ENCODE measurements around the gene FSTL4. TPM values are rescaled to one million over a fixed set of nuclear protein-coding genes. Genes with fewer than 3 reads are reported as not detected.

The FSTL4 gene
- polyA plus RNA-seq, 4 donors, result 0.78 to 1.2 (median 0.99) TPM

DNA sequence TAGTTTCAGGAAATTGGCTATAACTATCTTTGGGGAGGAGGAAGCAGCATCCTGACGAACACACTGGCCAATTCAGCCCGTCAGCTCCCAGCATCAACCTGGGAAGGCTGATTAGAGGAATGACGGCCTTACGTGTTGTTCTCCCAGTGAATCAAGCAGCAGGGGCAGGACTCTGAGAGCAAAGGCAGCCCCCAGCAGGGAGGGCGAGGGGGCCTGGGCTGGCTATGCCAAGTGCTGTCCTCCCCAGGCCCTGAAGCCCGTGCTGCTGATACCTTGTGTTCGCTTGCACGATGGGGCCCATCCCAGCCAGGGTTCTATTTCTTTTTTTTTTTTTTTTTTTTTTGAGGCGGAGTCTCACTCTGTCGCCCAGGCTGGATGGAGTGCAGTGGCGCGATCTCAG, 254.1 kb downstream of the FSTL4 start:
- no peak for DNase-seq (ENCODE audit: low read depth in 4 of 4, low spot score in 2 of 4)

DNA sequence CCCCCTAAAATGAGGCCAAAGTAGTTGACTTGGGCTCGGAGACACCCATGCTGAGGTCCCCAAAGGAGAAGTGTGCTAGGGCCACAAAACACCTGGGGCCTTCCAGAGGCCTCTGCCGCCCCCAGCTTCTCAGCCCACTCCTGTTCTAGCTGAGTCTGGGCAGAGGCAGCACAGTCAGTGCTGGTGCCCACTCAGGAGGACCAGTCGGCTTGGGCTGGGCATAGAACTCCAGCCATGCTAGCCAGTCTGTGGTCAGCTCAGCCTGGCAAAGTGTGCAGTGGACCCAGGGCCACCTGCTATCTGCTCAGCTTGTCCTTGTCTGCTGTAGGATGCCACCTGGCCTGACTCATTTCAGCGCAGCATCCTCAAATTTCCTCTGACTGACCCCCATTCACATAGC, 254.6 kb downstream of the FSTL4 start:
- DNase-seq (ENCODE audit: low read depth in 4 of 4, low spot score in 2 of 4), result no peak

DNA sequence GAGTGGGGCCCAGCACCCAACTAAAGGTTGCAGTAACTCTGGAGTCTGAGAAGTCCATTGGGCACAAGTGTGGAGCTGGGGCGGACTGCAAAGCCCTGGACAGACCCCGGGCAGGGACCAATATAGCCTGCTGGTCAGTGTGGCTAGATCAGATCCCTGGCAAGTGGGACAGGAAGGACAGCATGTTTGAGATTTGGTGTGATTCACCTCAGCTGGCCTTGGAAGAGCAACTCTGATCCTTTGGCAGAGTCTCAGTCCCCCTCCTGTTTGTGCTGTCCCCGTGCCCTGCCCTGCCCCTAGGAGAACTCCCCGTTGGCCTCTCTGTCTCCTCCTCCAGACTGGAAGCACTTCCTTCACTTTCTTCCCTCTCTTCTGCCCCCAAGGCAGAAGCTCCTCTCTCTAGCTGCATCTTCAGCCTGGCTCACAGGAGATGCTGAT, 255.3 kb downstream of the FSTL4 start:
- no peak for DNase-seq (ENCODE audit: low read depth in 4 of 4, low spot score in 2 of 4)

DNA sequence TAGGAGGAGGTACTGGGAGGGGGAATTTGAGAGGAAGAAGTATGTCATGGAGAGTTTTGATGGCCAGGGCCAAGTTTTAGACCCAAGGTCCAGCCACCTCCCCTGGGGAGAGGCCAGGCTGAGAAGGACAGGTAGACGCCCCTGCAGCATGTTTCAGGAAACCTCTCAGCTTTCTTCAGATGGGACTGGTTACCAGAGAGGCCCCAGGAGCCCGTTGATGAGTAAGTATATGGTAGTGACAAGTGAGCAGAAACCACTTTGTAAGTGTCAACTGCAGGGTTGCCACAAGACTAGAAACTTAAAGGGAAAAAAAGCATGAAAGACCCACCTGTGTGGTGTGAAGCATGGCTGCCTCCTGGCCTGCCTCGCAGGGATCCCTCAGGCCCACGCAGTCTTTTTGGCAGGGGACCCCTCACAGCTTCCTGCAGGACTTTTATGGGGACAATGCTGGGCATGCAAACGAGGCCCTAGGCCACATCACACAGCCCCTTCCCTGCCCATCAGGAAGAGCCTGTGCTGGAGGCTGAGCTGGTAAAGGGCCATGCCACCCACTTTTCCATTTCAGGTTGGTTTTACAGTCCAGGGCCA, 255.9 kb downstream of the FSTL4 start:
- DNase-seq (ENCODE audit: low read depth in 4 of 4, low spot score in 2 of 4), result no peak

DNA sequence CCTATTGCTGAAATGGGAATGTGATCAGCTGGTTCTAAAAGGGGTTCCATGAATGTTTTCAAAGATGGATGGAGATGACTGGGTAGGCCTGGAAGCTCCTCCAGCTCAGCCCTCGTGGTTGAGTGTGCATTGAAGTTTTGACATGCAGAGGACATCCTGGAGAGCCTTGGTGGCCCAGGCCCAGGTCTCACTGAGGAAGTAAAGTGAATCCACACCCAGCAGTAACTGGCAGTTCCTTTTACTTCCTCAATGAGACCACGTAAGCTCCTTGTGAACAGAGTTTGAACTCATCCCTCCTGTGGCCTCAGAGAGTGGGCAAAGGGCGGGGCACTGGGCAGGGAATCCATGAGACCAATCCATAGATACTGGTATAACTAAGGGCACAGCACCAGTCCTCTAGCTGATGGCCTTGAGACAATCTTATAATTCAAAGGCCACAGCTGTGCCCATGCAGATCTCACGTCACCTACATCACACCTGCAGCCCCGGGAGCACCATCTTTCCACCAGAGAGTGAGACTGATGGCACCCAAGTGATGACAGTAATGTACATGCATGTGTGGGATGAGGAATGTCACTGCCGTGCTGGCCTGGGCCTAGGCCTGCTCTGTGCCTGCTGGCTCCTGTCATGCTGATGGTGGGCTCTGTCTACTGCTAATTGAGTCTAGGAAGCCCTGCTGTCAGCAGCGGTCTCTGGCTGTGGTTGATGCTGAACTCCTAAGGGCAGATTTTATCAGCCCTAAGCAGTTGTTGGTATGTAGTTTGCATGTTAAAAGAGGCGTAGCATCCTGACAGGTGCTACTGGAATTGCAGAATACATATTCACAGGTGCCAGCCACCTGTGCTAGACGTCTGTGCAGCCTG, 257.8 kb downstream of the FSTL4 start:
- DNase-seq (ENCODE audit: low read depth in 4 of 4, low spot score in 2 of 4), result no peak

DNA sequence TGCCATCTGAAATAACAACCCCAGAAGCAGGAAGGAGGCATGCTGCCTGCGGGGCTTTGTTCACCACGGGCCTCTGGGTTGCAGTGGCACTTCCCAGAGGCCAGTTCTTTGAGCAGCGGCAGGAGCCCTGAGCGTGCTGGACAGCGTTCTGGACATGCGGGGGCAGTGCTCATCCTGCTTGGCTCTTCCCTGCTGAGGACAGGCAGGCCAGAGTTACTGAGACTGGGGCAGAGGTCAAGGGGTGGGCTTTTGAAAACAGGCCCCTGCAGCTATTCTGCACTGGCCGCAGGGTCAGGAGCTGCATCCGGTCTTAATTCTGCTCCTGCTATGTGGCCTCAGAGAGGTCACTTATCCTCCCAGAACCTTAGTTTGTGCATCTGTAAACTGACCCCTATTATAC, 258.6 kb downstream of the FSTL4 start:
- DNase-seq (ENCODE audit: low read depth in 4 of 4, low spot score in 2 of 4), result no peak

DNA sequence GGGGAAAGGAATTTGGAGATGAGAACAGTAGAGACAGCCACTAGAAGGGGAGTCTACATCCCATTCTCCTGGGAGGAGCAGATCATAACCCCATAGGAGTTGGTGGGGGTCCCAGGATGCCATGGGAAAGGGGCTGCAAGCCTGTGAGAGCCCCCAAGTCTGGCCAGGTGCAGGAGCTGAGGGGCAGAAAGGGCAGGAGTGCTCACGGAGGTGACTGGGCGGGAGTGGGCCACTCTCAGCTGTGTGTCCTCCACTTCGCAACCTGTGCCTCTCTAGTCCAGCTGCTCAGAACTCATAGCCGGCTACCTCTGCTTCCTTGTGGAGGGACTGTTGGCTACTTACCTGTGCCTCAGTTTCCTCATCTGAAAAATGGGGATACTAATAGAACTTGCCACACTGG, 263.9 kb downstream of the FSTL4 start:
- no peak for DNase-seq (ENCODE audit: low read depth in 4 of 4, low spot score in 2 of 4)

DNA sequence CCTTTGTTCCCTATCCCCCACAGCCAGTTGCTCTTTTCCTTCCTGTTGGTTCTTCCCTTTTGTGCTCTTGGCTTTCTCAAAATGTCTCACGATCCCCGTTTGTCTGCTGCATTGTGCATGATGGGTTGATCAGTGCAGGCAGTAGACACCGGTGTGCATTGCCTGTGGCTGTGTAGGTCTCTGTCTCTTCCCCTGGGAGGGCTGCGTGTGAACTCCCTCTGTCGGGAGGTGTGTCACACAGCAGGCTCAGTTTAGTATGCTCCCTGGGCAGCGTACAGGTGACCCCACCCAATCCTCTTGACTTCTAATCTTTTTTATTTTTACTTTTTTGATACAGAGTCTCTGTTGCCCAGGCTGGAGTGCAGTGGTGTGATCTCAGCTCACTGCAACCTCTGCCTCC, 265.3 kb downstream of the FSTL4 start:
- no peak for DNase-seq (ENCODE audit: low read depth in 4 of 4, low spot score in 2 of 4)

DNA sequence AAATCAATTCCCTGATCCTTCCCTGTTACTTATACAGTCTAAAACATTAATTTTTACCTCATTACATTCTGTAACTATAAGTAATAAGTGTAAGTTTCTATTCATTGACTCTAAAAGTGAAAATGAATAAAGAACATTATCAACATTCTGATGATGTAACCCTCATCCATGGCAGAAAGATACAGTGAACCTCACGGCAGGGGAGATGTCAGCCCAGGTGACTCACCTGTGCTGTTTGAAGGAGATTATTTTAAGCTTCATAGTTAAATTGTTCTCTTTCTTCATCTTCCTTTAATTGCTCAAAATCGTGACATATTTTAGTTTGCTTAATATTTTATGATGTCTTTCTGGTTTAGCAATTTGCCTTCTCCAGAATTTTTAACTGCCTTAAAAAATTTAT, 268.1 kb downstream of the FSTL4 start:
- DNase-seq (ENCODE audit: low read depth in 4 of 4, low spot score in 2 of 4), result no peak

DNA sequence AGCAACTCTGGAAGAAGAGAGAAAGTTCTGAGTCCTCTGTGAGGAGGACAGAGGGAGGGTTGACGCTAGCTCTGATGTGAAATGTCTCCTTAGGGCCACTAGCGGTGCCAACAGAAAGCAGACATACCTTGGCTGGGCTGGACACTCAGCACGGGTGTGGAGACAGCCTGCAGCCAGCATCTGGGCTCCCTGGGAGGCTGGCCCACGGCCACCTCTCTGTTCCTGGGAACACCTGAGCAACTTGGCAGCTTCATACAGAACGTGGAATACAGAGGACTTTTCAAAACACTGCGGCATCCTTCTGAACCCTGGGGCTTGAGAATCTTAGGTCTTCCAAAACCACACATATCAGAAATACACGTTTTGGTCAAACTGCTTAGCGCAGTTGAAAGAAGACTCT, 269.1 kb downstream of the FSTL4 start:
- no peak for DNase-seq (ENCODE audit: low read depth in 4 of 4, low spot score in 2 of 4)

DNA sequence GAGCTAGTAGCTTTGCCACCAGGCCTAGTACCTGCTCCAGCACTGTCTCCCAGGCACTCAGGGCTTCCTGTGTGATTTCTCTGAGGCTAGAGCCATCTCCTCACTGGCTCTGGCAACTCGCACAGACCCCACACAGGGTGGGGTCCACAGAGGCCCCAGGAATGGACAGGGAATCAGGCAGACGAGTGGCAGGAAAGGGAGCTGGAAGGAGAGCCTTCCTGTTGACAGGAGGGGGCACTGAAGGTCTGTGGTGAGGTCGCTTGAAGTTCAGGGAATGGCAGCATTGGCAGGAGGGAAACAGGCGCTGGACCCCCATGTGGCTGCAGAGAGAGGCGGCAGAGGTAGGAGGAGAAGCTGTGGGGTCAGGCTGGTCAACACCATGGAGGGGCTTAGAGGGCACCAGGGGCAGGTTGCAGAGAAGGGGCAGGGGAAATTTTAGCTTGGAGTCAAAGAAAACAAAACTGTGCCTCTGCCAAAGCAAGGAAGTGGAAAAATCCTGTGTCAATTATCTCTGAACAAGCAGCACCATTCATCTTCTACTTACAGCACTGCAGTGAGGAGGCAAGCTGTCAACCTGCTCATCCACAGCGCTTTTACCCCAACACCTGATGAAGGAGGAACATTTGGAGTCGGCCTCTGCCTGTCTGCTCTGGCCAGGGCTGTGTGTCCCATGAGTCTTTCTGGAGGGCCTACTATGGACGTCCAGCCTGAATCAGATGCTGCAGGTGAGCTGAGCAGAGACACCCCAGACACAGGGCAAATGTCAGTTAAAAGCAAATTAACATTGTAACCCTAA, 270.2 kb downstream of the FSTL4 start:
- DNase-seq (ENCODE audit: low read depth in 4 of 4, low spot score in 2 of 4), result no peak

DNA sequence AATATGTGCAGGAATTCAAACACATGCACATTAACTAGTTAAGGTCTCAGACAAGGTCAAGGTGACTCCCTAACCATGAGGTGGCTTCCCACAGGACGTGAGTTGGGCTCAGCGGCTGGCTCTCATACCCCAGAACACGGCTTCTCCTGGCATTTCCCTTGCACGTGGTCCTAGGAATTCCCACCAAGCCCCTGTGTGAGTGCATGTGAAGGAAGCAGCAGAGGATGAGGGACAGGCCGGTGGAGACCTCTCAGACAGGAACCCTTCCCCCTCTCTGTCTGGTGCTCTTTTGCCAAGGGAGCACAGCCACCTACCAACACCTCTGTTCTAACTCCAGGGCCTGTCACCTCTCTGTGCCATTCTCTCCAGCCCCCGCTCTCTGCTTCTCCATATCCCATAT, 271.0 kb downstream of the FSTL4 start:
- DNase-seq (ENCODE audit: low read depth in 4 of 4, low spot score in 2 of 4), result no peak

DNA sequence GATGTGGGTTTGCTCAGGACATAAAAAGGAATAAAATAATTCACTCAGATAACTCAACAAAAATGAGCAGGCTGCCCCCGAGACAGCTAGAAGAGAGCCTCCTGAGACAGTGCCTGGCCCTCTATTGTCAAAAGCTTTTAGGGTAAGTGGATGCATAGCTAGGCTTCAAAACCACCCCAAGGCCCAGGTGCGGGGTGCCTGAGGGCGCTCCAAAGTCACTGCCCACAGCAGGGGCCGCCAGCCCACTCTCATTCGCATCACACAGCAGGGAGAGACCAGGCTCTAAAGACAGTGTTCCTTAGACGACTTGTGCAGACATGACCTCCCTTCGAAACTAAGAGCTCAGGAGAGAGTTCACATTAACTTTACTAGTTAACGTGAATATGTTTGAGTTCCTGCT, 271.5 kb downstream of the FSTL4 start:
- DNase-seq (ENCODE audit: low read depth in 4 of 4, low spot score in 2 of 4), result no peak

DNA sequence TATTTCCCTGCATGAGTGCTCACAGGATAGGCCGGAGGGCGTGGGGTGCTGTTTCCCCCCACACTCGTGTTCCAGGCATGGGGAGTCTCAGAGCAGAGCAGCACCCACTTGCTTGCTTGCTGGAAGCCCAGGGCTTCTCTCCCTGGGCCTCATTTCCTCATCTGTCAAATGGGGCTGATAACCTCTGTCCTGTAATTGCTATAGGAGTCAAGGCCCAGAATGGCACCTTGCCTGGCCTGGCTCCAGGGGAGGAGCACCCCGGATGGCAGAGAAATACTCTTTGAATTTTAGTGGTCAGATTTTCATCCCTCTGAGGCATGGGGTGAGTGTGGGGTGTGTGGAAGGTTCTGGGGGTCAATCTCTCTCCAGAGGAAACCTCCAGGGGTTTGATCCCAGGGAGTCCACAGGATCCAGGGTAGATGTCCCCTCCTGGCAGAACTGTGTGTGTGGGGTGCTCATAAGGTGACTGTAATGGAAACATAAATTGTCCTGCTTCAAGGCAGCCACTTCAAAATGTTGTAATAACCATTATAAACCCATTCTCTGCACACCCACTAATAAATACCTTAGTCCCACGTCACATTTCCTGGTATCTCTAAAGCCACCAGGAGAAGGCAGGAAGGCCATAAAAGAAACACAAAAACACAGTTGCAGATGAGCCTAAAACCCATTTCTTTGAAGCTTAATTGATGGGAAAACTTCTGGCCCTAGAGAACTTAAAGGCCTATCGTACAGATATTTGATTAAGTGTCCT, 272.2 kb downstream of the FSTL4 start:
- DNase-seq (ENCODE audit: low read depth in 4 of 4, low spot score in 2 of 4), result no peak

DNA sequence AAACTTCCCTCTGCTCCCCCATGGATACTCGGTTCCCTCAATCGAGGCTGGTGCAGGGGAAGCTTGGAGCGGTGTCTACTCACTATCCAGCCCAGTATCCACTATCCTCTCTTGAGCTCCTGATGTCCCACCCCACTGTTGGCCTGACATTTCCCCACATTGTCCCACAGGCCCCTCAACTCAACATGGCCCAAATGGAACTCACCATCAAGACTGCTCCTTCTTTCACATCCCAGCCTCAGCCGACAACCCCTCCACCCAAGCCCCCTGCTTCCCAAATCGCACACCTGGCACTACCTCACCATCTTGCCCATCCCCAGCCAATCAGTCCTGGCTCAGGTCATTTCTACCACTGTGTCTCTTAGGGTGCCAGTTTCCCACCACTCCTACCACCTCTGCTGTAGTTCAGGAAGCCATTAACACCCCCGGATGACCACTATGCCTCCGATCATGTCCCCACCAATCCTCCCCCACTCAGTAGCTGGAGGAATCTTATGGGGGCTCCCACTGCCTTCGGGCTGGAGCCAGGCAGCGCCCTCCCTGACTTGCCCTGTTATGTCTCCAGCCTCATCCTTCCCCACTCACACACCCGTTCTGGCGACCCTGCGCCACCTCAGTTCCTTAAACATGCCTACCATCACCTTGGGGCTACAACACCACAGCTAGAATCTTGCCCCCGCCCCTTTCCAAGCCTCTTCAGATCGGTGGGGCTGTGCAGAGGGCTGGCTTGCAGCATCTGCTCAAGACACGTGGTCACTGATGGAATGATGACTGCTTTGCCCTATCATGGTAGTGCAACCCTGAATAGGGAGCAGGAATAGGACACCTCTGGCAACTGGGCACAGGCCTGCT, 273.6 kb downstream of the FSTL4 start:
- DNase-seq (ENCODE audit: low read depth in 4 of 4, low spot score in 2 of 4), result no peak

DNA sequence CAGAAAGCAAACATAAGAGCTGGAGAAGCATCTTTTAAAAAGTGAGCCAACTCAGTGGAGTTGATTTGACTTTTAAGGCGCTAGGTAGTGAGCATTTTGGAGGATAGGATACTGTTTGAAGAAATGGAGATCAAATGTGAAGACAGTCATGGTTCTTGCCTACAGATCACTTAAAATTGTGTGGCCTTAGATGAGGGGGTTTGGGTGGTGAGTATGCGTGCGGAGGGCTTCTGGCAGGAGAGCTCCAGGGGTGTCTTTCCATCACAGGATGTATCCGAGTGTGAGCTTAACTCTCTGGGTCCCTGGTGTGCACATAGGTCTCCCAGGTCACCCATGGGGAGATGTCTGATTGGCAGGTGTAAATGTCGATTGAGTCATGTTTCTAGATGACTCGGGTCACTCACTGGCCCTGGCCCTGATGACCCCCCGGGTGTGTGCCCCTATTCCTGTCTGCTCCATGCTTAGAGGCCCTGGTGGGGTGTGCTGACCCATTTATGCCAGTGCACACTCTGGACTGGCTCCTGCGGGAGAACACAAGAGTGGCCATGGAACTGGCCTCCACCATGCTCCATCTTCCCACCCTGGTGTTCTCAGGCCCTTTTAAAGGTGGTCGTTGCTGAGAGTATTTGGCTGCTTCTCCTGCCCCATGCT, 274.4 kb downstream of the FSTL4 start:
- DNase-seq (ENCODE audit: low read depth in 4 of 4, low spot score in 2 of 4), result no peak

DNA sequence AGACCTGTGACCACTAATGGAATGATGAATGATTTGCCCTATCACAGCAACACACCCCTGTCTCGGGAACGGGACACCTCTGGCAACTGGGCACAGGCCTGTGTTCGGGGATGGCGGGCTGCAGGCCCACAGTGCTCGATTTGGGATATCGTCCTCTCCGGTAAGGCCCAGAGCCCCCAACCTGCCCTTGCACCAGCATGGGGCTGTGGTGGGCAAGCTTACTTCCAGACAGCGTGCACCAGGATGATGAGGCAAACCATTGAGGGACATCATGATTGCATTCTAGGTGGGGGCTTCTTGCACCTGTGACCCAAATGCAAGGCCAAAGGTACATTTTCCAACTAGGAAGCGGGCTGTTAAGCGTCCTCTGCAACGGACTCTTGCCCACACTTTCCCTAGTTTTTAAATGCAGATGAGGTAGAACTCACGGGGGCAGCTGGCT, 275.4 kb downstream of the FSTL4 start:
- DNase-seq (ENCODE audit: low read depth in 4 of 4, low spot score in 2 of 4), result no peak

DNA sequence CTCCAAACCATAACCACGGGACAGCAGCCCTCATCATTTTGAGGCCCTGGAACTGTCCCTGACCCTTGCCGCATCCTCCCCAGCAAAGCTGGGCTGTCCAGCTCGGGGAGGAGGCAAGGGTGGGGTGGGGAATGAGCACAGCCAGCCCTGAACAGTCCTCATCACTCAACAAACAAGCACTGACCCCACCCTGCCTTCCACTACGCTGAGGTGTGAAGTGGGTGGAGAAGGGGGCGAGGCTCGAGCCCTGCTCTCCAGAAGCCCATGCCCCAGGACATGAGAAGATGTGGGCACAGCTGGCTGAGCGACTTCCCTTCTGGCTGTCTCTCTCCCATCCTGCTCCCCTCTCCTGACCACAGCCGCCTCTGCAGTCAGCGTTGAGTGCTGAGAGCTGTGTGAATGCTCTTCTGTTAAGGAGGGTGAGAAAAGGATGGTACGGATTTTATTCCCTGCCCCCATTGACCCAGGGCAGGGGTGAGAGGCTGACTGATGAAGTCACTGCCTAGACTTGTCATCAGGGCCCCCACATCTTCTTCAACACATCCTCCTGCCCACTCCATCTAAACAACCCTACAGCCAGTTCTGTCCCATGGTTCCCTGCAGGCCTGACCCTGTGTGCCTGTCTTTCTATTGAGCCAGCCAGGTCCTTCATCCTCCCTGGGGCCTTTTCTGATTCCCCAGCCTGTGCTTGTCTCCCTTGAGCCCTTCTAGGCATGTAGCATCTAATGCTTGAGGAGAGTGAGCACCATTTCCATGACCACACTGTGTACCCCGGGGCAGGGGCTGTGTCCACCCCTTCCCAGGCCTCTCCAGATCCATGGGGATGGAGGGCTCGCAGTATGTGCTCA, 276.0 kb downstream of the FSTL4 start:
- DNase-seq (ENCODE audit: low read depth in 4 of 4, low spot score in 2 of 4), result no peak

Measured in left renal cortex interstitium (tissue), 4 donors.